Left renal pelvis (tissue), 4 donors: ENCODE results near the gene STIM1. TPM values are rescaled to one million over a fixed set of nuclear protein-coding genes. Genes with fewer than 3 reads are reported as not detected.

Source experiments
- DNase-seq, 4 donors: peaks; one replicate each; pipeline ENCODE4 v3.0.0-alpha.2; 2013; ENCODE audit warnings: low read depth in 4 of 4, low spot score in 3 of 4
- polyA plus RNA-seq, 4 donors: library from polyadenylated mRNA; unstranded; fragments of 120-200 nt; gene quantifications; one replicate each; pipeline ENCODE4 v1.2.1, GENCODE V29; 2013; ENCODE audit not compliant: insufficient read length in 4 of 4

STIM1 gene
- polyA plus RNA-seq, 4 donors: 30.4 to 68.4 (median 37.2) TPM

DNA sequence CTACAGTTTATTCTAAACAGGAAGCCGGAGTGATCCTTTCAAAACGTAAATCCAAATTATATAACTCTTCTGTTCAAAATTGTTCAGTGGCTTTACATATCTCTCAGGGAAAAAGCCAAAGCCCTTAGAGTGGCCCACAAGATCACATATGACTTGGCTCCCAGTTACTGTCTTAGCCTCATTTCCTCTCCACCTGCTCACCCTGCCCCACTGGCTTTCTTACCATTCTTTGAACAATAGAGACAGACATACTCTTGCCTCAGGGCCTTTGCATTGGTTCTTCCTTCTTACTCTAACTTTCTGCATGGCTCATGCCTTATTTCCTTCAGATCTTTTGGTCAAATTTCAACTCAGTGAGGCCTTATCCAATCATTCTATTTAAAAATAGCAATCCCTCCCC is 52.1 kb downstream of the STIM1 start:
- no peak for DNase-seq

DNA sequence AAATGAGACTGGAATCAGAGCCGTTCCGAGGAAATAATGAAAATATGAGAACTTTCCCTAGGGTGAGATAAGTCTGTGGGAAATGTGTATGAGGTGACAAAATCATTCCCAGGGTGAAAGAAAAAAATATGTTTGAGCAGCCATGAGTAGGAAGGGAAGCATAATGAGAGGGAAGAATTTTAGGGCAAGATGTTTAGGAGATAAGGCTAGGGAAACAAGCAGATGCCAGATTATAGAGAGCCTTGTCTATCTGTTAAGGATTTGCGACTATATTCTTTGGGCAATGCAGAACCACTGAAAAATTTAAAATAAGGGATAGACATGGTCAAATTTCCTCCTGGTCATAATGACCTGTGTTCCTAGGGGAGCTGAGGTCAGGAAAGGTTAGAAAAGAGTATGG is 54.4 kb downstream of the STIM1 start:
- no peak for DNase-seq

DNA sequence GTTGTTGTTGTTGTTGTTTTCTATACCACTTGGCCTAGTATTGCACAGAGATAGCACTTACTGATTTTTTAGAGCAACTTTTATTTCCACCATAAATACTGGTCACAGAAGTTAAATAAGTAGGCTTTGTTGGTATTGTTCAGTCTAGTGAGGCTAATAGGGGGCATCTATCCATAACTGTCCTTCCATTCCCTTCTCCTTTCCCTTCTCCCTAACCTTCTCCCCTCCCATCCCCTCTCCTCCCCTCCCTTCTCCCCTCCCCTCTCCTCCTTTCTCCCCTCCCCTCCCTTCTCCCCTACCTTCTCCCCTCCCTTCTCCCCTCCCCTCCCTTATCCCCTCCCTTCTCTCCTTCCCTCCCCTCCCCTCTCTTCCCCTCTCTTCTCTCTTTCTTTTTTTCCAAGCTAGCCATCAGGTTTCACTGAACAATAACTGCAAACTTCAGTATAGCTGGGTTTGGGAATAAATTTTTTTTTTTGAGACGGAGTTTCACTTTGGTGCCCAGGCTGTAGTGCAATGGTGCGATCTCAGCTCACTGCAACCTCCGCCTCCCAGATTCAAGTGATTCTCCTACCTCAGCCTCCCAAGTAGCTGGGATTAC is 56.5 kb downstream of the STIM1 start:
- DNase-seq: no peak

DNA sequence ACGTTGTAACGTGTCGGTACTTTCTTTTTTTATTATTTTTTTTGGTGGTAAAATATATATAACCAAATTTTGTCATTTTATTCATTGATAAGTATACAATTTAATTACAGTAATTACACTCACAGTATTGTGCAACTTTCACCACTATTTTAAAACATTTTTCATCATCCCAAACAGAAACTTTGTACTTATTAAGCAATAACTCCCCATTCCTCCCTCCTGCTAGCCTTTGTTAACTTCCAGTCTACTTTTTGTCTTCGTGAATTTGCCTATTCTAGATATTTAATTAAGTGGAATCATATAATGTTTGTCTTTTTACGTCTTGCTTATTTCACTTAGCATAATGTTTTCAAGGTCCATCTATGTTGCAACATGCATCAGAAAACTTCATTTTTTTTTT is 58.5 kb downstream of the STIM1 start:
- no peak for DNase-seq

DNA sequence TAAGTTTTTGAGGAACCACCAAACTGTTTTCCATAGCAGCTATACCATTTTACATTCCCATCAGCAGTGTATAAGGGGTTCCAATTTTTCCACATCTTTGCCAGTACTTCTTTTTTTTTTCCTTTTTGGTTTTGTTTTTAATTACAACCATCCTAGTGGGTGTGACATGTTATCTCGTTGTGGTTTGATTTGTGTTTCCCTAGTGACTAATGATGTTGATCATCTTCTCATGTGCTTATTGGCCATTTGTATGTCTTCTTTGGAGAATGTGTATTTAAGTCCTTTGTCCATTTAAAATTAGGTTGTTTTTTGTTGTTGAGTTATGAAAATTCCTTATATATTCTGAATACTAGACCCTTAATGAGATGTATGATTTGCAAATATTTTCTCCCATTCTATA is 59.3 kb downstream of the STIM1 start:
- DNase-seq: no peak

DNA sequence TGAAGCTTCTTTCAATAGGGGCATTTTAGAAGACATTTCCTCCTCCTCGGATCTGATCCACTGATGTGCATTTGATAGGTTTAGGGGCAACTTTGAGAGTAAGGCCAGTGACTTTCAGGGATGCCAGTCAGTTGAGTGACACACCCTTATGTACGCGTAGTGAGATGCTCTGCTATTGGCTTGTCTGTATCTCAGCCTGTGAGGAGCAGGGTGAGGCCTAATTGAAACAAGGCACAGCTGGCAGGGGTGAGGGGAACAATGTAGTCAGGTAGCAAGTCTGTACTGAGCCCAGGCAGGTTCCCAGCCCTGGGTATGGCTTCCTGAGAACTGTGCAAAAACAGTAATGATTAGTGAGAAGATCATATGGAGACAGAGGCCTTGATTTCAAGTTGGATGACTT is 61.5 kb downstream of the STIM1 start:
- no peak for DNase-seq

DNA sequence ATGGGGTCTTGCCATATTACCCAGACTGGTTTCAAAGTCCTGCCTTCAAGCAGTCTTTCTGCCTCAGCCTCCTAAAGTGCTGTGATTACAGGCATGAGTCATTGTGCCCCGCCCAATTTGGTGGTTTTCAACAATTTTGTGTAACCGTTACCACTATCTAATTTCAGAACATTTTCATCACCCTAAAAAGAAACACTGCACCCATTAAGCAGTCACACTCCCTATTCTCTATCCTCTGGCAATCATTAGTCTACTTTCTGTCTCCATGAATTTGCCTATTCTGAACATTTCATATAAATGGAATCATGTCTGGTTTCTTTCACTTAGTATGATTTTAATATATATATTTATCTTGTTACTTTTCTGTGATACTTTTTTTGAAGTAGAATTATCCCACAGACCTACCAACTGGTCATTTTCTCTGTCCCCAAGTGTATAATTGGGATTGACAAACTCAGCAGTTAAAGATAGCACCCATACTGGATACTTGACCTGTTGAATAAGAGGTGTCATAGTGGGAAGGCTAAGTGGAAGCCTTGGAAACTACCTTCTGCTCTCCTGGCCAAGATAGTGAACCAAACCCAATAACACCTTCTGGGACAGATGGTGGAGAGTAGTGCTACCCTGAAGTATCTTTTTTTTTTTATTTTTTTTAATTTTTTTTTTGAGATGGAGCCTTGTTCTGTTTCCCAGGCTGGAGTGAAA is 64.8 kb downstream of the STIM1 start:
- no peak for DNase-seq

DNA sequence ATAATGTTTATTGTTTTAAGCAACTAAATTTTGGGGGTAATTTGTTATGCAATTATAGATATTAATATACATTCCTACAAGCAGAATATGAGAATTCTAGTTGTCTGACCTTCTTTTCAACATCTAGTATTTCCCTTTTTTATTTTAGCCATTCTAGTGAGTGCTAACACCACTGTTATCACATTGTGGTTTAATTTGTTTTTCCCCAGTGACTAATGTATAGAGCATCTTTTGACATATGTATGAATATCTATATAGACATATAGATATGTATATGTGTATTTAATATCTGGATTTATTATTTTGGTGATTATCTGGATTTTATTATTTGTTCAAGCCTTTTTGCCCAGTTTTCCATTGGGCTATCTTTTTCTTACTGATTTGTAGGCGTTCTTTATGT is 66.6 kb downstream of the STIM1 start:
- DNase-seq: no peak

DNA sequence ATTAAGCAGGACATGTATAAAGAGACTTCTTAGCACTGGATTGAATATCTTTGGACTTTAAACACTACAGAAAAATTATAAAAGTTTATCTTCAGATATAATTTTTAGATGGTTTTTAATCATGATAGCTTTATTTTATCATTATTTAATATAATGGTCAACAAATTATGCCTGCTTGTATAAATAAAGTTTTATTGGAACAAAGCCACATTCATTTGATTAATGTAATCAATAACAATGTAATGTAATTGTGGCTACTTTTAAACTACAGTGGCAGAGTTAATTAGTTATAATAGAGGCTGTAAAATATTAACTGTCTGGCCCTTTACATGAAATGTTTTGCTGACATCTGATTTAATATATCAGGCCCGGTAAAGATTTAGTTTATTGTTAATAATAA is 70.0 kb downstream of the STIM1 start:
- no peak for DNase-seq

DNA sequence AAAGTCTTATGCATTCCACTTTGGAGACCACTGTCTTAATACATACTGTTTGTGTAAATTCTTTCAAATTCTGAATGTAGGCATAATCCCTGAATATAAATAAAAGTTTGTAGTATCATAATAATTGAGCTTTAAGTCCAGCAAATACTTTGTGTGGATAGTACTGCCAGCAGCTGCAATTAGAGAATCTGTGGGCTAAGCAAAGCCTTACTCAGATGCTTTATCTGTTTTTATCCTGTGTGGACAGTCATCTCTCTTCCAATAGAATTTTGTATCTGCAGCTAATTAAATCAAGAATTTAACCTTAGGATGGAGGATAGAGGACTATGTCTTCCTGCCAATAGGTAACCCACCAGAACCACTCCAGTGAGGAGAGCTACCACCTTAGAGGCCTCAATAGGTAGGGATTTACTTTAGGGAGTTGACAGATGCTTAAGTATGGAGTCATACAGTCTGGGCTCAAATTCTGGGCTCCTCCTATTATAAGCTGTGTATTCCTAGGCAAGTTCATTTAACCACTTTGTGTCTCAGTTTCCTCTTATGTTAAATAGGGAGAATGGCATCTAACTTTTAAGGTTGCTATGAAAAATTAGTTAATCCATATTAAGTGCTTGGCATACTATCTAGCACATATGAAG is 71.1 kb downstream of the STIM1 start:
- no peak for DNase-seq

DNA sequence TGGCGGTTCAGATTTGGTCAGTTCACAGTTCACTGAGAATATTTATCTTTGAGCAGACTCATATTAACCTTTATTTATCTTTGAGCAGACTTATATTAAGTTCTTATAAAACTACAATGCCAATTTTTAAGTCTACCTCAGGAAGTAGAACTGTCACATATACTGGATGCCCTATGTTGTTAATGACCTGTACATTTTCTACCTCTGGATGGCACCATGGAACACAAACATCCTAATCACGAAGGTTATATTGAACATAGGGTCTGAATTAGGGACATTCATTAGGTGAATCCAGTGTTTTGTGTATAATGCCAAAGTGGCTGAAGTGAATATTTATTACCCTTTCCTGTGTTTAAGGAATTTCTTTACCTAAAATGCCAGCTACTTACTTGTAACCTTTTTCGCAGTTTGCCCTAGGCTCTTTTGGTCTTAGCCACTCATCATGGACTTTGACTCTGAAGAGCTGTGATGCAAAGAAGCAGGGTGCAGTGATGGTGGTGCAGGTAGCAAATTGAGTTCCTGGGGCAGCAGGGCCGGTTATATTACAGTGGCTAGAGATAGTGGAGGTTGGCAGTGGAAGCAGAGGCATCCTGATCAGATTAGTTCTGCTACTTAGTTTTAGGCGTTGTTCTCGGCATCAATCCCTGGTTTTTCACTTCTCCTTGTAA is 71.8 kb downstream of the STIM1 start:
- no peak for DNase-seq

DNA sequence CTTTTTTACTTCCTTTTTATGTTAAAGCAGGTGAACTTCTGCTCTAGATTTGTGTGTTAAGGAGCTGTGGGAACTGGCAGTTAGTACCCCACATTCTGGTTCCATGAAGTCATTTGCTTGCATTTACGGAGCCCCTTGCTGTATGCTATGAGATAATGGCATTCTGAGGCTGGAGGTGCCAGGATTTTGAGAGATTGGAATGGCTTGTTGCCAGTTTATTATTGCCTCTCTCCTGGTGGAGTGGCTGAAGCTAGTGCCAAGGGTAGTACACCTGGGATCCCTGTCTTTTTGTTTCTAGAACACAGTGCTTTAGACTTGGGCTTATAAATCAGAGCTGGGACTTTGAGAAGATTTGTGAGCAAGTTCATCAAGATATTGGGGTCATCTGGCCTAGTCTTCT is 73.8 kb downstream of the STIM1 start:
- peak in 1 of 4 donors; percentile 29 for DNase-seq

DNA sequence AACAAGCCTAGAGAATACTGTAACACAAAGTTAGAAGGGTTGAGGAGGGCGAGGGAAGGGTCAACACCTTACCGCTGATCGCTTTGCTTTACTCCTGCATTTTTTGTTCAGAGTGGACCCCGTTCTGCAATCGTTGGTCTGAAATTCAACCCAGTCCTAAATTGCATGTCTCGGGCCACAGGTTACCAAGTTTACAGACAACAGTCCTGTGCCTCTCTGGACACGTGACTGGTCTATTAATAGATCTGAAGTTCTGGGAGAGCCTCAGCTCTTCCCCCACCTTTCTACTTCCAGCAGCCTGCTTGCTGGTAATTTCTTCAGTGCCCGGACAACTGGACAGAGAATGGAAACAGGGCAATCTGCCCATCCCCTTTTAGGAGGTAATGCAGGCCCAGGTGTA is 74.2 kb downstream of the STIM1 start:
- DNase-seq: peak in 3 of 4 donors; percentile 21 to 44 (median 22)

DNA sequence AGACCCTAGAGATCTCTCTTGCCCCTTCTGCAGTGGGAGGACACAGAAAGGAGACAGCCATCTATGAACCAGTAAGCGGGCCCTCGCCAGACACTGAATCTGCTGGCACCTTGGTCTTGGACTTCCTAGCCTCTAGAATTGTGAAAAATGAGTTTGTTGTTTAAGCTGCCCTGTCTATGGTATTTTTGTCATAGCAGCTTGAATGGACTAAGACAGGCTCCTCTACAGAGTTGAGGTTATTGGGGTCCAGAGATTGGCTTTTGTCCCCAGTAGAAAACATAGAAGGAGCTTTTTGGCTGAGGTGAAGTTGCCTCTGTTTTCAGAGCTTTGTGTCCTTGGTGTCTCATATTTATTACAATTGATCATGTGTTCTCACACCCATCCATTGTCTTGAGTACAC is 77.2 kb downstream of the STIM1 start:
- no peak for DNase-seq

DNA sequence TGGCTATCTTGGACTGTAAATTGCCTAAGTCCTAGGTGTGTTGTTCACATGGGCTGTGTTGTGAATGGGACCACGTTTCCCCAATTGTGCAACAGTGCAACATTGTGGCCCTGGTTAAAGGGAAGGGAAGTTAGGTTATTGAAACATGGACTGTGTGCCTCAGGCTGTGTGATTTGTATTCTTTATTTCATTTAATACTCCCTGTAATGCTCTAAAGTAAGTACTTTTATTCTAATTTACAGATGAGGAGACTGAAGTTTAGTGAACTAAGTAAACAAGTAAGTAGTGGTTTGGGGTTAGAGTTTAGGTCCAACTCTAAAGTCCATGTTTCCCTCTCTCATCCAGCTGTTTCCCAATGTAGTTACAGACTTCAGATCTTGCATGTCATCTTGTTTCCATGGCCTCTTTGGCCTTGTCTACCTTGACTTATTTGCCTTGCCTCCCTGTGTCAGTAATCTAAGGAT is 77.7 kb downstream of the STIM1 start:
- no peak for DNase-seq

DNA sequence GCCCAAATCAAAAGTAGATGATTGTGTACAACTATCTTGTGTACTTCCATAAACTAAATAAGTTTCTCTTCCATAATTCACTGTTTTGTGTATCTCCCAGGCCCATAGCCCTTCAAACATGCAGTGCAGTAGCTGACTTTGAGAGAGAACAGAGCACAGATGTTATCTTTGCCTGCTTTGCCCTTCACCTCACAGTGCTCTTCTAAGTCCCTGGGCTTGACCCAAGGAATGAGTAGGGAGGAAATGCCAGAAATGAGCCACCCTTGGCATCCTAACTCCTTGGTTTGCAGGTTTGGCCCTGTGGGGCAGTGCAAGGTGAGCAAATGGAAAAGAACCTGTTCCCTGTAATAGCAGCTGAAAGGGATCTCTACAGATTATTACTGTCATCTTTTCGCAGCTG is 79.2 kb downstream of the STIM1 start:
- no peak for DNase-seq

DNA sequence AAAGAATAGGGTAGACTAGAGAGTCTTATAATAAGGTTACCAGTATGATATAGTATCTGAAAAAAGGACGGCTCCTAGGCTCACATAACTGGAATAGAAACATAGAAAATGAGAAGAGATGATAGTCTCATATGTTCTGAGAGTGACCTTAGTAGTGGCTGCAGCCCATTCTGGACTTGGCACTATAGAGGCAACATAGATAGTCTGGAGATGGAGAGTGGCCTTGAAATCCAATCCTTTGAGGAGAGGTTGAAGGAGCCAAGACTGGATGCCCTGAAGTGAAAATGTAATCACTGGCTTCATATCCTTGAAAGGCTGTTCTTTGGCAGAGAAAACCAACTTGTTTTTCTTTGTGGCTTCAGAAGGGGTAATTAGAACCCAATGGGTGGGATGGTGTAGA is 81.1 kb downstream of the STIM1 start:
- DNase-seq: no peak

DNA sequence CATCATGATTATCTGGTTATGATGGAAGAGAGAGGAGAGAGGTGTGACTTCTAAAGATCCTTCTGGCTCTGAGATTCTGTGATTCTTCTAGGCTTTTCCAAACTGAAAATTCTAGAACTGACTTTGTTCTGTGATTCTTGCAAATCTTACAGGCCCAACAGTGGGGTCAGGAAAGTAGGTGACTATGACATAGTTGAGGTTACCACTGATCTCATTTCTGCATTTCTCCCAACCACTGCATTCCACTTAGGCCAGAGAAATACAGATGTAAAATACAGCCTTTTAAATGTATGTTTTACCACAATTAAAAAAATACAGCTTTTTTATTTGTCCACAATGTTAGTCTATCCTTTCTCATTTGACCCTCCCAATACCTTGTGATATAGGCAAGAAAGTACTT is 83.7 kb downstream of the STIM1 start:
- DNase-seq: no peak

DNA sequence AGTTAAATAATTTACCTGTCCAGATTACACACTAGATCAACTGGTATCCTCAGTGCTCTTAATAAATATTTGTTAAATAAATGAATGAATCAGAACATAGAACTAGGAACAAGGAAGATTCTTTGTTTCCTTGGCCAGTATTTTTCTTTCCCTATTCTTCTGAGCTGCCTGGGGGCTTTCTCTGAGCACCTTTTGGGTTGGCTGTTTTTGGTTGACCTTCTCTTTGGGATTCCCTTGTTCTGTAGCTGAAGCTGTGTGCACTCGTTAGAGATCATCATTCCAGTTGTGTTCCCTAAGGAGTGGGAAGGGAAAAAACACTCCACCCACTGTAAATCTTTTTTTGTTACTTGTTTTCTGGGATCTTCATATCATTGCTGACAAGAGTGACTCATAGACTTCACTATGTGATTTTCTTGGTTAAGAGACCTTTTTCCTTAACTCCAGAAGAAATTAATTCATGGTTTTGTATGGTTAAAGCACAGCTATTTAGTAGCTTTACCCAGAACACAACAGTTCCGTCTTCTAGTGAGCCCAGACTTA is 84.3 kb downstream of the STIM1 start:
- no peak for DNase-seq

DNA sequence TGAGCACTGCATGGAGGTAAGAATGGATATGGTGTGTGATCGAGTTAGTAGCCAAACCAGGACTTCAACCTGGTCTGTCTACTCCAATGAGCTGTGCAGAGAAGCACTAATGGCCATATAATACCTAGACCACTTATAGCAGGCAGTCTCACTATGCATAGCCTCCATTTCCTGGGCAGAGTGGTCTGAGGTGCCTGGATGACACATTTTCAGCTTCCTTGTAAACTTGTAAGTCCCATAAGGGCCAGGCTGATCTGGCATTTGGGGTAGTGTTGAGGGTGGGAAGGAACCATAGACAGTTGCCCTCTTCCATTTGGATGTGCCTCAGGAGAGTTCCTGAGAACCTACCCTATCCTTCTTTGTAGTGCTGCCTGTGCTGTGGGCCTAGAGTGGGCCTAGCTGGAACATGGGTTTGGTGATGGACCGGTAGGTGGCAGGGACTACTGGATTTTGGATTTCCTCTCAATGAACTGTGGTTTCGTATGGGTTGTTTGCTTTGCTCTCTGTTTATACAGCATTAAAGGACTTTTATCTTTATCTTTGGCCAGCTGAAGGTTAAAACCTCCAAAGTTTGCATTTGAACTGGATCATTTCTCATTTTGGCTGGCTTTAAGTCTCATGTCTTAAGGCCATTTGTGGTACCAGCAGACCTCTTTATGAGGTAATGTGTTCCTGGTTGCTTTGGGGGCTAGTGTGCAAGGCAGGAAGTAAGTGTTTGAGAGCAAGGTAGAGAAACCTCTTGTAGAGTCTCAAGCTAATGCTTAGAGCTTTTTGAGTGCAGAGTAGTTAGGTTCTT is 86.9 kb downstream of the STIM1 start:
- DNase-seq: no peak
